Neural cell (in vitro differentiated cells): ENCODE measurements around the gene FAM131B.
"Not testable (repeated sequence)": the region's sequence is repeated elsewhere in the genome, so short reads cannot be mapped to it uniquely, and the experiment has no call there.

Experiments
- CTCF ChIP-seq: fragments of 450-650 bp; IDR thresholded peaks from 2 replicates; pipeline ENCODE4 v1.5.1; 2014; ENCODE audit warnings: antibody characterized with exemption, mild to moderate bottlenecking, moderate library complexity; ENCODE audit not compliant: poor library complexity, severe bottlenecking
- TAF1 ChIP-seq: IDR thresholded peaks from 2 replicates; pipeline ENCODE4 v1.6.1; 2012; ENCODE audit warnings: low read depth

DNA sequence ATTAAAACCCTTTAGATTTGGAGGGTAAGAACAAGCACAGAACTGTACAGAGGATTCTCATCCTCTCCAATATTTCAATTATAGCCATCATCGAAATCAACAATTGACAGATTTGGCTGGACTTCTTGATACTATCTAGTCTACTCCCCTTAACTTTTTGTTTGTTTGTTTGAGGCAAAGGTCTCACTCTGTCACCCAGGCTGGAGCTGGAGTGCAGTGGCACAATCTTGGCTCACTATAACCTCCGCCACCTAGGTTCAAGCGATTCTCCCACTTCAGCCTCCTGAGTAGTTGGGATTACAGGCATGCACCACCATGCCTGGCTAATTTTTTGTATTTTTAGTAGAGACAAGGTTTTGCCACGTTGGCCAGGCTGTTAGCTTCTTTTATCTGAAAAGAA is 39.7 kb upstream of the FAM131B start:
- not testable (repeated sequence) for TF ChIP-seq TAF1, CTCF
